GM12874 (cell line): ENCODE results near the gene PARD3B.

ENCODE experiments used
- TF ChIP-seq, protein P1 (sequence below): IDR thresholded peaks from 2 replicates; pipeline ENCODE4 v1.5.1; 2011; ENCODE audit warnings: low read depth, mild to moderate bottlenecking, control low read depth, low read length, moderate library complexity; ENCODE audit not compliant: insufficient read depth

Gene PARD3B

GRCh38 chr2:204763974-204764703 lies 218.9 kb downstream of the PARD3B start:
- TF ChIP-seq, protein P1, sequence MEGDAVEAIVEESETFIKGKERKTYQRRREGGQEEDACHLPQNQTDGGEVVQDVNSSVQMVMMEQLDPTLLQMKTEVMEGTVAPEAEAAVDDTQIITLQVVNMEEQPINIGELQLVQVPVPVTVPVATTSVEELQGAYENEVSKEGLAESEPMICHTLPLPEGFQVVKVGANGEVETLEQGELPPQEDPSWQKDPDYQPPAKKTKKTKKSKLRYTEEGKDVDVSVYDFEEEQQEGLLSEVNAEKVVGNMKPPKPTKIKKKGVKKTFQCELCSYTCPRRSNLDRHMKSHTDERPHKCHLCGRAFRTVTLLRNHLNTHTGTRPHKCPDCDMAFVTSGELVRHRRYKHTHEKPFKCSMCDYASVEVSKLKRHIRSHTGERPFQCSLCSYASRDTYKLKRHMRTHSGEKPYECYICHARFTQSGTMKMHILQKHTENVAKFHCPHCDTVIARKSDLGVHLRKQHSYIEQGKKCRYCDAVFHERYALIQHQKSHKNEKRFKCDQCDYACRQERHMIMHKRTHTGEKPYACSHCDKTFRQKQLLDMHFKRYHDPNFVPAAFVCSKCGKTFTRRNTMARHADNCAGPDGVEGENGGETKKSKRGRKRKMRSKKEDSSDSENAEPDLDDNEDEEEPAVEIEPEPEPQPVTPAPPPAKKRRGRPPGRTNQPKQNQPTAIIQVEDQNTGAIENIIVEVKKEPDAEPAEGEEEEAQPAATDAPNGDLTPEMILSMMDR: no peak

DNA sequence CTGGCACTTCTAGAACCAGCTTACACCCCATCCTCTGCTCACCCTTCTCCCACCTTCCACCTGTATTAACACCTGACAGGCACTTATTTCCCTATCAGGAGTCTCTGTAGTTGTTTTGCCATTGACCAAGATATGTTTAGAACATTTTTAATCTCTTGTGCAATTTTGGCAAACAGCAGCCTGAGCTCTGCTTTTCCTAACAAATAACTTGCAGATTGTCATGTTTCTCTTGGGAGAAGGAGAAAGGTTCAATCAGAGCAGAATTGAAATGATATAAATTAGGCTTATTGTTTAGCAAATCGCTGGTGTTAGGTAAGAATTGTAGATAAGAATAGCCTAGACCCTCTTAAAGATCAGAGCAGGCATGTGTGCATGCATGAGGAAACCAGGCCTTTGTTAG lies 225.5 kb downstream of the PARD3B start:
- TF ChIP-seq, protein P1: no peak

- TF ChIP-seq, protein P1: no peak
These were observed 226.4 kb downstream of the PARD3B start for GRCh38 chr2:204771721-204772120.

- TF ChIP-seq, protein P1: no peak
These were observed 227.3 kb downstream of the PARD3B start for GRCh38 chr2:204772546-204772945.

DNA sequence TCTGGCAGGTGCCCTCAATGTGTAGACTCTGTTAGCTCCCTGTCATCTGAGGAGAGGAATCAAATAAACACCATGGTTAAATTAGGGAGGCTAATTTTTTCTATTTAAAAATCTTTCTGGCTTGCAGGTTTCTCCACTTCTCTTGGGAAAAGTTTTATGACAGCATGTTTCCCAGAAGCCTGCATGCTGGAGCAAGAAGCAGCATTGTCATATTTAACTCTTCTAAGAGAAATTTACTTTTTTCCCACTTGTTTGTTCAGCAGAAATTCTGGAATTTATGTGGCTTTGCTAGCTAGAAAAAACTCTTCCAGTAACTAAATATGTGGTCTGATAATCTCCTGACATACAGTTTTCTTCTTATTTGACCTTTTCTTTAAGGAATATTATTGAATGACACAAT lies 230.5 kb downstream of the PARD3B start:
- TF ChIP-seq, protein P1: no peak

DNA sequence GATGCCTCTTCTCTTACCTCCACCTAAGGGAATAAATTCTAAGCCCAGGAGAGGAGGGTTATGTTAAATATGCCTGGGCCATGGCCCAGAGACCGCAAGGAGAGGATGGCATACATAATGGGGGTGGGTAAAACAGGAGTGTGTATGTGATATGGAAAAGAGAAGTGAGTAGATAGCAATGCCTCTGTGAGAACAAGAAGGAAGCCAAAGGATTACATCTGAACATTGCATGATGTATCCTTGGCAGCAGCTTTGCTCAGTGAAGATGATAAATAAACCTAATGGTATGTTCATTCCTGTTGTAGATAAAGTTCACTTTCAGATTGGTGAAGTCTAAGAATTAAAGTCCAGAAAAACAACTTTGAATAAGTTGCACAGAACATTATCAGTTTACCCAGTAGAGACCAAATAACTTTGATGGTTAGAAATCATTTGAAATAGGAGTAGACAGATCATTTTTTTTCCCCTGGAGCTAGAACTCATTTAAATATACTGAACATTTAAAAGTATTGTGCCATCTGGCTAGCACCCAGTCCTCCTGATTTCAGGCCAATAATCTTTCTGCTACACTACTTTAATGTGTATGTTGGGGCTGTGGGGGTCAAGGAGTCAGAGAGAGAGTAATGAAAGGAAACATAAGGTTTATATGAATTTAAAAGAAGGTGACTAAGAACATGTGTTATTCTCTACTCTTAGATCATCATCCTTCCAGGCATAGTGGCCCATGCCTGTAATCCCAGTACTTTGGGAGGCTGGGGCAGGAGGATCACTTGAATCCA lies 231.7 kb downstream of the PARD3B start:
- TF ChIP-seq, protein P1: no peak

DNA sequence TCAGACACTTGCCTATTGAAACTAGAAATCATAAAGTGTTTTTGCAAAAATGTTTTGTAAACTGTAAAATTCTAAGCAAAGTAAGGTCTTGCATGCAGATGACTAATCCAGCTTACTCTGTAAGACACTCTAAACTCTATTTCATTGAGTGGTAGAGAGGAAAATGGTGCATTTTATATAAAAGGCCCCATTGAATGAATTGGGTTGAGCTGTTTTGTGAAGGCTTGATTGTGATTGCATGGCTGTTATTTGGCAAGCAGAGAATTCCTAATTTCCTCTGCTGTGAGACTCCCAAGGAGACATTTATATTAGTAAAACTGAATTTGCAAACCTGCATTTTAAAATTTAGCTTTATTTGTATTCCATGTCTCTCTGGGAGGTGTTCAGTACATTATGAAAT lies 234.5 kb downstream of the PARD3B start:
- TF ChIP-seq, protein P1: no peak
